ENCODE results near the gene BPIFA2.
"Not testable (repeated sequence)": the region's sequence is repeated elsewhere in the genome, so short reads cannot be mapped to it uniquely, and the experiment has no call there.

BPIFA2 gene, protein sequence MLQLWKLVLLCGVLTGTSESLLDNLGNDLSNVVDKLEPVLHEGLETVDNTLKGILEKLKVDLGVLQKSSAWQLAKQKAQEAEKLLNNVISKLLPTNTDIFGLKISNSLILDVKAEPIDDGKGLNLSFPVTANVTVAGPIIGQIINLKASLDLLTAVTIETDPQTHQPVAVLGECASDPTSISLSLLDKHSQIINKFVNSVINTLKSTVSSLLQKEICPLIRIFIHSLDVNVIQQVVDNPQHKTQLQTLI

DNA sequence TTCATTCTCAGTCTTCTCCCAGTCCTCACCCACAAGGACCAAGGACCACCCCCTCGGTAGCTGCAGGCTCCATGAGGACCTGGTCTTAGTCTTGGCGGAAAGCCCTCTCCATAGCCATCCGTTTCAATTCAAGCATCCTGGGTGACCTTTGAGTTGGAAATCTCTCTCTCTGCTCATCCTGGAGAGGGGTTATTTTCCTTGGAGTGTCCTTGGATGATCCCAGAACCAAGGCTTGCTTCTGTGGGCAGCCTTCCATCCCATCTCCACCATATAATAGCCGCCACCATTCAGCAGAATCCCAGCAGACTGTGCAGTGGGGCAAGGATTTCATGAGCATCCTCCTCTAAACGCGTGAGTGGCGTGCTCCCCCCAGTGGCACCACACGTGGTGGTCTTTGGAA, at the start of gene BPIFA2:
Gene BPIFA2 (plus strand): TSS at position 301 of the 400 bp plus-strand sequence. CDS start 987 bp downstream, outside the sequence.
- DNase-seq (ENCODE audit: low read depth in 2 of 2), result no peak

DNA sequence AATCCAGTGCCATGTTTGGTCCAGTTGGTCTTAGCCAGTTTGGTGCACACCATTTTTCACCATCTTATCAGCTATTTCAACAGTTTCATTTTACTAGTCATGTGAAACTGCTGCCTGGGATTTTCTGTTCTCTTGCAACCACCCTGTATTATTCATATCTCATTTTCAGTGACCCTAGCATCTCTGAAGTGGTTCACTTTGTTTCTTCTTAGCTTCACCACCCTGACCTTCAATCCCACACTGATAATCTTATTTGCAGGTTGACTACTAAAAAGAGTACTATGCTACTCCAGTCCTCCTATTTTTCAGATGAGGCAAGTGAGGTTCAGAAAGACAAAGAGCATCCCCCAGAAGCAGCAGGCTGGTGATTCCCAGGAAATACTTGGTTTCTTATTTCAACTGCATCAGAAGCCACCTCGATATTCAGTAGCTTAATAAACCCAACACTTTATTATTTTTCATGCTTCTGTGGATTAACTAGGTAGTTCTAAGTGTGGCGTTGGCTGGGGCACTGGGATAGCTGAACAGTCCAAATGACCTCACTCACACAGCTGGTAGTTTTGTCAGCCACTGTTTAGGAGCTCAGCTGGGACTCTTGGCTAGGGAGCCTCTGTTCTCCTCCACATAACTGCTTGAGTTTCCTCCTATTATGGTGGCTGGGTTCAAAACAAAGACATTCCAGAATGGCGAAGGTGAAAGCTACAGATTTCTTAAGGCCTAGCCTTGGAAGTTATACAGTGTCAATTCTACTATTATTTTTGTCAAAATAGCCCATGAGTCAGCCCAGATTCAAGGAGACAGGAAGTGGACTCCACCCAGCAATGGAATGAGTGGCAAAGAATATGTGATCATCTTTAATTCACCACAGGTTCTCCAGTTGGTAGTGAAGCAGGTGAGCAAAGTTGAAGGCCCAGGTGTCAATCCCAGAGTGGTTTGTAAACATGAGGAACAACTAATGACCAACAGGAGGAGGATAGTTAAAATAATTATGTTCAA, 47.9 kb upstream of the BPIFA2 start:
- no peak for DNase-seq (ENCODE audit: low read depth in 2 of 2)

- no peak for DNase-seq (ENCODE audit: low read depth in 2 of 2)
Observed at GRCh38 chr20:33120934-33121333, 47.0 kb upstream of the BPIFA2 start.

DNA sequence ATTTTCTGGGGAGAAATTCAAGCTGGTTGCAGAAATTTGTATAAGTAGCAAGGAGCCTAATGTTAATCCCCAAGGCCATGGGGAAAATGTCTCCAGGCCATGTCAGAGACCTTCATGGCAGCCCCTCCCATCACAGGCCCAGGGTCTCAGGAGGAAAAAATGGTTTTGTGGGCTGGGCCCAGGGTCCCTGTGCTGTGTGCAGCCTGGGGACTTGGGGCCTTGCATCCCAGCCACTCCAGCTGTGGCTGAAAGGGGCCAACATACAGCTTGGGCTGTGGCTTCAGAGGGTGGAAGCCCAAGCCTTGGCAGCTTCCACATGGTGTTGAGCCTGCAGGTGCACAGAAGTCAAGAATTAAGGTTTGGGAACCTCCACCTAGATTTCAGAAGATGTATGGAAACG, 45.7 kb upstream of the BPIFA2 start:
- not testable (repeated sequence) for DNase-seq (ENCODE audit: low read depth in 2 of 2)

DNA sequence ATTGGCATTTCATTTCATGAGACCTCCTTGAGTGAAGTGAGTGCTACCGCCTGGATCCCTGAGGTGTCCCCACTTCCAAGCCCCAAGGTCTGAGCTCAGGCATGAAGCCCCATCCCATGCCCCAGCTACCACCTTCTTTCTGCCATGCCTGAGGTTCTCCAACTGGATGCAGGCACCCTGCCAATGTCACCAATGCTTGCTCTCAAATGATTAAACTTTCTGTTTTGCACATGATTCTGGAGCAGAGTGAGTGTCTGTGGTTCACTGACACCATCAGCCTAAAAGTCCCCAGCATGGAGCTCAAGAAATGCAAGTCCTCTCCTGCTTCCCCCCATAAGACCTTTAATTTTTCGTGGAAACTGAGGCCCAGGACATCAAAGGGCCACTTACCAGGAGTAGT, 43.7 kb upstream of the BPIFA2 start:
- DNase-seq (ENCODE audit: low read depth in 2 of 2), result no peak

- DNase-seq (ENCODE audit: low read depth in 2 of 2), result no peak
Observed at GRCh38 chr20:33124994-33125393, 43.0 kb upstream of the BPIFA2 start.

DNA sequence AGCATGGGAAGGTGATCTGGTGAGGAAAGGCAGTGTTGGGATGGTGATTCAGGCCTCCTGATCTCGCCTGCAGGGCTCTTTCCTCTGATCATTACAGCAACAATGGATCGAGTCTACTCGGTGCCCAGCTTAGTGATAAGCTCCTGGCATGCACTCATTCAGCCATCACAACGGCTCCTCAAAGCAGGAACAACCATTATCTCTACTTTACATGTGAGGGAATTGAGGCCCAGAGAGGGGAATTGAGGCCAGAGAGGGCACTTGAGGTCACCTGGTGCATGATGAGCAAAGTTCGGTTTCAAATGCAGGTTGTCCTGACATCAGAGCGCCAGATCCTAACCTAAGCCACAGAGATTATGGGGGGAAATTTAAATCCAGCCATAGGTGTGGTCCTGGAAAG, 42.0 kb upstream of the BPIFA2 start:
- no peak for DNase-seq (ENCODE audit: low read depth in 2 of 2)

DNA sequence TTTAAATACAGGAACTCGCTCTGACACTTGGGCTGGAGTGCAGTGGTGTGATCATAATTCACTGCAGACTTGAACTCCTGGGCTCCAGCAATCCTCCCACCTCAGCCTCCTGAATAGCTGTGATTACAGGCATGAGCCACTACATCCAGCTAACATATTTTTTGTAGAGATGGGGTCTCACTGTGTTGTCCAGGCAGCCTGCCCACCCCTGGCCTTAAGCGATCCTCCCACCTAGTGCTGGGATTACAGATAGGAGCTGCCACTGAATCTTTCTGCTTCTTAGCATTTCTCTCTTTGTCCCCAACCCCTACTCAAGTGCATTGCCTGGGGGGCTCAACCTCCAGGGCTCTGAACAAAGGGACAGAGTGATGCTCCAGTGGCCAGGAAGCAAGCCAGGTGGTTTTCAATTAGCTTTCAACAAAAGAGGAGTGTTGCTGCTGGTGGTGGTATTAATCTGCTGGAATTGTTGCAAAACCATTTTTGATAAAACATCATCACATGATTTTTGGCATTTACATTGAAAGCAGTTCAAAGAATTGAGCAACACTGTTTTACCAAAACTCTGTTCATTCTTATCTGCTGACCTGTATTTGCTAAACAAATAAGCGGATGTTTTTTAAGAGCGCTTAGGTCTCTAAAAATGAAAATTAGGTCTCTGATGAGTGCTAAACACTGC, 40.4 kb upstream of the BPIFA2 start:
- DNase-seq (ENCODE audit: low read depth in 2 of 2), result no peak

DNA sequence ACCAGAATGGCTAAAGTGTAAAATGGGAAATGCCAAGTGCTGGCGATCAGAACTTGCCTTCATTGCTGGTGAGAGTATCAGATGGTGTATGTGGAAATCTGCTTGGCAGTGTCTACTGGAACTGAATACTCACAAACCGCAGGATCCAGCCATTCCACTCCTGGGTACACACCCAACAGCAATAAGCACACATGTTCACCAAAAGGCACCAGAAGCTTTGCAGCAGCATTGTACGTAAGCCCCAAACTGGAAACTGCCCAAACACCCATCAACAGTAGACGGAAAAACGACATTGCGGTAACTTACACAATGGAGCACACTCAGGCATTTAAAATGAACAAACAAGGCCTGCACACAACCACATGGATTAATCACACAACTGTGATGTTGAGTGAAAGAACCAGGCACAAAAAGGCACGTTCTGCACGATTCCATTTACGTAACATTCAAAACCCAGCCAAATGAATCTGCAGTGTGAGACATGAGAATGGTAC, 37.3 kb upstream of the BPIFA2 start:
- DNase-seq (ENCODE audit: low read depth in 2 of 2), result peak; percentile 85 to 88

DNA sequence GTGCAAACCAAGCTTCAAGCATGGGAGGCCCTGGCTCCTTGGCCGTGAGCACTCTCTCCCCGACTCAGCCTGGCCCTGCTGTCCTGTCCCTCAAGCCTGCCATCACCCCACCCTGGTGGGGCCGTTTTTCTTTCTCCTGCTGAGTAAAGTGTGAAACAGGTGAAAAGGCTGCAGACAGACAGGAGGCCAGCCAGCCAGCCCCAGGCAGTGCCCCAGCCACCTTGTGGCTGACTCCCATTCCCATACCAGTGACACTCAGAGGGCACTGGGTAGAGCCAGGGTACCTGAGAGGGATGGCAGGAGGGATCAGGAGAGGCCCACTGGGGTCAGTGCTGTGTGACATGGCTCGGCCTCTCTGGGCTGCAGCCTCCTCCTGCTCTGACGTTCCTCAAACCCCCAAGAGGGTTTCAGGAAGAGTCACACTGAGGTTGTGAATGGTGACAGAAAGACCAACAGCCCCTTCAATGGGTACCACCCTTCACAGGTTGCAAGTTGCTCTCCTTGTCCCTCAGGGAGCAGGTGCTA, 35.9 kb upstream of the BPIFA2 start:
- no peak for DNase-seq (ENCODE audit: low read depth in 2 of 2)

DNA sequence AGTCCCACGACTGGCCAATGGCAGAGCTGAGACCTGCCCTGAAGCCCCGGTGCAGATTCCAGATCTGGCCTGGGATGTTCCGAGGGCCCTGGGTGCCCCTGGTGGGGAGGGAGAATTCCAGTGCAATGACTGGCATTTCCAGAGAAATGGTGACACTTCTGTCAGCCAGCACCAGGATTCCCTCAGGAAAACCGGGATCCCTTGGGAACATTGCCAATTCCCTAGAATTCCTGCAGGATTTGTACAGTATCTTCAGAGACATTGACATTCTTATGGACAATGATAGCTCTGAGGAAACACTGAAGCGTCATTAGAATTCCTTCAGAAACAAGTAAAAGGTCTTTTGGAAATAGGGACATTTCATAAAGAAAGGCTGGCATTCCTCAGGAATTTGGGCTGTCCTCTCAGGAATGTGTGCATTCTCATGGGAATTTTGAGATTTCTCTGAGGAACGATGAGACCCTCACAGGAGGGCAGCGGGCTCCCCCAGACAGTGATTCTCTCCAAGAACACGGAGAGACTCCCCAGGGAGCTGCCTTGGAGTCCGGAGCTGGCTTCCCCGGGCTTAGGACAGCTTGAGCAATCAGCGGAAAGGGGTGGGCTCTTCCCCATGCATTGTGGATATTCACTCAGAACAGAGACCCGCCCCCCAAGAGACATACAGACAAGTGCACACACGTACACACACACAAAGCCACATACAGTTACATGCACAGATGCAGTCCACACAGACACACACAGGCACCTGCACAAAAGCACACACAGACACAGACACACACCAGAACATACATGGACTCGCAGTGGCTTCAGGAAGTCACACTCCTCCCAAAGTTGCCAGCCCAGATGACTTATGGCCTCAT, 35.2 kb upstream of the BPIFA2 start:
- DNase-seq (ENCODE audit: low read depth in 2 of 2), result peak in 1 of 2 experiments; percentile 8

DNA sequence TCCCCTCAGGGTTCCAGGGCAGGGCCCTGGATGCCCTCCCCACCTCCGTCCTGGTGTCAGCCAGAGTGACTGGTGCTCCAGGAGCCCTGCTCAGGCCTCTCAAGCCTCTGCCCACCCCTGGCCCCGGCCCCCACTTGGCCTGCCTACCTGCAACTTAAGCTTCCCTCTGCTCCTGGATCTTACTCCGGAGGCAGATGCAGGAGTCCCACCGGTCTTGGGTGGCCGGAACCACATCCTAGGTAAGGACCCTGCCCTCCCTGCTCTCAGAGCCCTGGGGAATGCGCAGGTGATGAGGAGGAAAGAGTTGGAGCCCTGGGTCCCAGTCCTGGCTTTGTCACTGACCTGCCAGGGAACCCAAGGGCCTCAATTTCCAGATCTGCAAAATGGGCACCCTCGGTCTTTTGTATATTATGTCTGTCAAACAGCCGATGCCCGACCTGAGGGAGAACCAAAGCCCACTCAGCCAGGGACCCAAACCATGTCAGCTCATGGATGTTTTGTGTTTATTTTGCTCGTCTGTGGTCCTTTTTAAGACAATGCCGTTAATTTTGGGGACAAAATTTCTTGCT, 34.5 kb upstream of the BPIFA2 start:
- no peak for DNase-seq (ENCODE audit: low read depth in 2 of 2)

DNA sequence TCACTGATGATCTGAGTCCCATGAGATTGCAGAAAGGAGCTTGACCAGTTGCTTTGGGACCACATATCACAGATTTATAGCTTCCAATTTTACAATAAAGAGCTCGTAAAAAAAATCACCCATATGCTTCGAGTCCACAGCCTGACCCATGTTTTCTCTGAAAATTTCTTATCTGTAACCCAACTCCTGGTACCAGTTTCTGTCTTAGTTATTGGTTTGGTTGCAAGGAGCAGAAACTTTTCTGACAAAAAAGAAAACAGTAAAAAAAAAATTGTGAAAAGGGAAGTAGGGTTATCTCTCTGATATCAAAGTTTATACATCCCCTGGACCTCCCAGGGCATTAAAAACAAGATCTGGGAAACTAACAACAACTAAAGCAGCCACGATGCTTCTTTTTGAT, 30.8 kb upstream of the BPIFA2 start:
- no peak for DNase-seq (ENCODE audit: low read depth in 2 of 2)

DNA sequence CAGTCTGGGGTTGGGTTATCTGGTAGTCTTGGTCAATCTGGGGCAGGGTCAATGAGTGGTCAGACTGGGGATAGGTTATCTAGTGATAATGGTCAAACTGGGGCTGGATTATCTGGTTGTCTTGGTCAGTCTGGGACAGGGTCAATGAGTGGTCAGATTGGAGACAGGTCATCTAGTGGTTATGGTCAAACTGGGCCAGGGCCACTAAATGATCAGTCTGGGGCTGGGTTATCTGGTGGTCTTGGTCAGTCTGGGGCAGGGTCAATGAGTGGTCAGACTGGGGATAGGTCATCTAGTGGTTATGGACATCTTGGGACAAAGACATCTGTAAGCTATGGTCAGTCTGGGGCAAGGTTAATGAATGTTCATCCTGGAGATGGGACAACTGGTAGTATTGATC, 28.5 kb upstream of the BPIFA2 start:
- DNase-seq (ENCODE audit: low read depth in 2 of 2), result no peak

DNA sequence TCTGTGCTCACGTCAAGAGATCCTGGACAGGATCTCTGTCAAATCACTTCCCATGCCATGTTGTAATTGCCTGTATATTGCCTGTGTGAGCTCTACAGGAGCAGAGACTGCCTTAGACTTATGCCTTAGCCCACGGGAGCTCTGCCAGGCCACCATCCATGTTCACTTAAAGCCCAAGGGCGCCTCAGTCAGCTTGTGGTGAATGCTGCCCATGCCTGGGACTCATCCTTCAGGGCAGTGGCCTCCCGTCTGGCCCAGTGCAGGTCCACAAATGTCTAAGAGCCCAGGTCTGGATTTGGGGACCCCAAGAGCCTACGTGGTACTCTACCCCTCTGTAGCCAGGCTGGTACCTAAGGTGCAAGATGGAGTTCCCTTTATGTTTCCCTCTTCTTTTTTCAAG, 22.4 kb upstream of the BPIFA2 start:
- DNase-seq (ENCODE audit: low read depth in 2 of 2), result no peak

DNA sequence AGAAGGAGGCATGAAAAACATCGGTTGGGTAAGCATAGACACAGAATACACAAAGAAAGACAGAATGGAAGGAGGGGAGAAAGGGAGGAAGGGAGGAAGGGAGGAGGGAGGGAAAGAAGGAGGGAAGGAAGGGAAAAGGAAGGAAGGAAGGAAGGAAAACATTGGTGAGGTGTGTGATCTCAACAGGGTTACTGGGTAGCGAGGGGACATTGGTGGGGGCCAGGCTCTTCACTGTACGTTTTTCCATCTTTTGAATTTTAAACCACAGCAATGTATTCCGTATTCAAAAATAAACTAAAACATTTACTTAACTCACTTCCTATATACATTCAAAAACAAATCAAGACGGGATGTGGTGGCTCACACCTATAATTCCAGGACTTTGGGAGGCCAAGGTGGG, 20.7 kb upstream of the BPIFA2 start:
- DNase-seq (ENCODE audit: low read depth in 2 of 2), result no peak

GRCh38 chr20:33148040-33148439, 19.9 kb upstream of the BPIFA2 start:
- DNase-seq (ENCODE audit: low read depth in 2 of 2), result no peak

GRCh38 chr20:33154252-33154651, 13.7 kb upstream of the BPIFA2 start:
- no peak for DNase-seq (ENCODE audit: low read depth in 2 of 2)

DNA sequence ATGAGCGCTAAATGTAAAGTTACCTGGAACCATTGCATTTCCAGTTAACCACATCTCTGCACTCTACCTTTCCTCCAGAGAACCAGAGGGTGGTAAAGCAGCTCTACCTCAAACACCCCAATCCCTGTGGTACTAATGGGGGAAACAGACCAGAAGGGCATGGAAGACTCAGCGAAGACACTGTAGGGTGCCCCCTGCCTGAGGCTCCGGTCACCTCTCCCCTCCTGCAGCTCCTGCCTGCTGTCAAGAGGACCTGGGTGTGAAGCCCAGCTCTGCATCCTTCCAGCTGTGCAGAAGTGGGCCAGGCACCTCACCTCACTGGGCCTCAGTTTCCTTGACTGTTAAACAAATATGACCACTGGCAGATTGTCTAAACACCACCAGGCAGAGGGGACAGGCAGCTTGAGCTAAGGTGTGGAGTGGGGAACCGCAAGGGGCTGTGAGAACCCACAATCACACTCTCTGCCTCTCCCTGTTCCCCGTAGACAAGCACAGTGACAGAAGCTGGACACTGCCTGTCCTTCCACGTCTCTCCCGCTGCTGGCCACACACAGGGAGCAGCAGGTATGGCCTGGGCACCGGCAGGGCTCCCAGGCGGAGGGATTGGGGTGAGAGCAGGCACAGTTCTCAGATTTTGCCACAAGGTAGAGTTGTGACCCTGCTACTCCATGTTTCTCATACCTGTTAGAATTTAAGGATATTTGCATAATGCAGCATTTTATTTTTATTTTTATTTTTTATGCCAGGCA, 9.1 kb upstream of the BPIFA2 start:
- DNase-seq (ENCODE audit: low read depth in 2 of 2), result no peak

GRCh38 chr20:33159713-33160112, 8.2 kb upstream of the BPIFA2 start:
- DNase-seq (ENCODE audit: low read depth in 2 of 2), result no peak
